K562 (cell line): ENCODE results near the gene MTARC2.
A peak's percentile ranks its signal among the peaks of the same experiment; 100 is the strongest.

Experiments used
- CEBPB ChIP-seq: fragments of 450-650 bp; IDR thresholded peaks from 2 replicates; pipeline ENCODE4 v1.6.1; 2016; ENCODE audit warnings: missing genetic modification characterization, missing compliant biosample characterization
- CREM ChIP-seq: IDR thresholded peaks from 2 replicates; pipeline ENCODE4 v1.6.1; 2014; ENCODE audit warnings: antibody characterized with exemption, low read depth
- HDAC2 ChIP-seq: fragments of 450-650 bp; IDR thresholded peaks from 2 replicates; pipeline ENCODE4 v1.6.1; 2016; ENCODE audit warnings: mild to moderate bottlenecking
- JUN ChIP-seq, 2 experiments: sonication (generic) in 1 of 2; formaldehyde crosslinking in 1 of 2; IDR thresholded peaks; 2 replicates each; pipeline versions ENCODE4 v1.6.1 to v1.8.0; 2012 to 2022; ENCODE audit warnings: borderline replicate concordance in 2 of 2, mild to moderate bottlenecking in 2 of 2, improper control_type of control experiment in 1 of 2, low read depth in 1 of 2, low read length in 1 of 2, missing genetic modification reagents in 1 of 2
- JUNB ChIP-seq: fragments of 450-650 bp; formaldehyde crosslinking; conservative IDR thresholded peaks from 2 replicates; pipeline ENCODE4 v1.4.0; 2020; ENCODE audit warnings: mild to moderate bottlenecking
- KLF1 ChIP-seq: fragments of 450-650 bp; IDR thresholded peaks from 2 replicates; pipeline ENCODE4 v1.6.1; 2016; ENCODE audit warnings: missing genetic modification characterization, missing compliant biosample characterization
- MED1 ChIP-seq: sonication (generic); formaldehyde crosslinking; IDR thresholded peaks from 2 replicates; pipeline ENCODE4 v1.8.1; 2023; ENCODE audit warnings: missing genetic modification reagents, borderline replicate concordance
- POLR2A ChIP-seq: fragments of 450-650 bp; conservative IDR thresholded peaks from 2 replicates; pipeline ENCODE4 v1.6.1; 2016
- RFX5 ChIP-seq: IDR thresholded peaks from 2 replicates; pipeline ENCODE4 v1.6.1; 2011; ENCODE audit warnings: low read depth, mild to moderate bottlenecking, improper control_type of control experiment, low read length
- TCF7L2 ChIP-seq: fragments of 150-350 bp; IDR thresholded peaks from 2 replicates; pipeline ENCODE4 v1.6.1; 2016; ENCODE audit warnings: low read depth, mild to moderate bottlenecking, low read length, moderate library complexity
- ZFP1 ChIP-seq: fragments of 450-650 bp; formaldehyde crosslinking; IDR thresholded peaks from 2 replicates; pipeline ENCODE4 v1.4.0; 2020; ENCODE audit warnings: mild to moderate bottlenecking, mixed read lengths
- TF ChIP-seq, protein P1 (sequence below): sonication (generic); formaldehyde crosslinking; IDR thresholded peaks from 2 replicates; pipeline ENCODE4 v1.8.0; 2022; ENCODE audit warnings: mild to moderate bottlenecking, low read depth, missing genetic modification reagents
- TF ChIP-seq, protein P2 (sequence below), 2 experiments: IDR thresholded peaks; 2 replicates each; pipeline ENCODE4 v1.6.1; 2011; ENCODE audit warnings: borderline replicate concordance in 1 of 2, control low read depth in 1 of 2, low read depth in 1 of 2, low read length in 1 of 2, mild to moderate bottlenecking in 1 of 2, mixed read lengths in 1 of 2, moderate library complexity in 1 of 2; ENCODE audit not compliant: insufficient read depth in 1 of 2, insufficient read length in 1 of 2, poor library complexity in 1 of 2, severe bottlenecking in 1 of 2; ENCODE audit errors: extremely low read depth in 1 of 2
- TF ChIP-seq, protein P3 (sequence below): sonication (generic); formaldehyde crosslinking; IDR thresholded peaks from 2 replicates; pipeline ENCODE4 v1.8.1; 2023; ENCODE audit warnings: mild to moderate bottlenecking, missing genetic modification reagents, moderate library complexity

DNA sequence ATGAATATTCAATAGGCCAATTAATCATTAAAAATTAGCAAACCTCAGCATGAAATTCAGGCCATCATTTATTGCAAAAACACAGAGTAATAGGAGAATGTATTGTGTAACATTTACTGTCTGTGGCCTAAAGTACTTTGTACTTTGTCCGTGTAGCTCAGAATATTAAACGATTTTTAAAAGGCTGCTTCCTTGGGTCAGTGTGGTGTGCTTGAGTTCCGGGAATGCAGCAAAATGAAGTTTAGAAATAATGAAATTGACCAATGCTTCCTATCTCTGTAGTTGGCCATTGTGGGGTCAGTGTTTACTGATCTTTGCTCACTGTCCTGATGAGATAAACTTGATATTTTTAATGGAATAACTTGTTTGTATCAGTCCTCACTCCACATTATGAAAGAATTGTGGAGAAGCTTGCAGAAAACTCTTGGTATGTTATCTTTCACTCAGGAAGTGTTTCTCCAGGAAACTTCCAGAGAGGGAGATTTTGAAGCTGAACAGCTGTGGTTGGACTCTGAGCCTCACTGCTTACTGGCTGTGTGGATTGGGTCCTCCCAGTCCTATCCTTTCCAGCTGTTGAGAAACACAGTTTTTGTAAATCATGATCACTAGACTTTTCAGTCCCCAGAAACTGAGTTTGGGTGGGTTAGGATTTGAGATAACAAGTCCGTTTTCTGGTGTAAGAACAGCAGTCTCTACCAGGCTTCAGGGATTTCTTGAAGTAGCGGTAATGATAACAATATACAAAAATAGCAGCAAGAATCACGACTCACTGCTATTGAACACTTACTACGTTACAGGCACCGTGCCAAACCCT, 19.4 kb downstream of the MTARC2 start:
- TF ChIP-seq CREM: no peak
- TF ChIP-seq ZFP1: no peak
- peak; percentile 51; the same call in 1 of the 2 replicates for TF ChIP-seq CEBPB
- TF ChIP-seq, protein P1, sequence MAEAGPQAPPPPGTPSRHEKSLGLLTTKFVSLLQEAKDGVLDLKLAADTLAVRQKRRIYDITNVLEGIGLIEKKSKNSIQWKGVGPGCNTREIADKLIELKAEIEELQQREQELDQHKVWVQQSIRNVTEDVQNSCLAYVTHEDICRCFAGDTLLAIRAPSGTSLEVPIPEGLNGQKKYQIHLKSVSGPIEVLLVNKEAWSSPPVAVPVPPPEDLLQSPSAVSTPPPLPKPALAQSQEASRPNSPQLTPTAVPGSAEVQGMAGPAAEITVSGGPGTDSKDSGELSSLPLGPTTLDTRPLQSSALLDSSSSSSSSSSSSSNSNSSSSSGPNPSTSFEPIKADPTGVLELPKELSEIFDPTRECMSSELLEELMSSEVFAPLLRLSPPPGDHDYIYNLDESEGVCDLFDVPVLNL: no peak
- TF ChIP-seq, protein P2, sequence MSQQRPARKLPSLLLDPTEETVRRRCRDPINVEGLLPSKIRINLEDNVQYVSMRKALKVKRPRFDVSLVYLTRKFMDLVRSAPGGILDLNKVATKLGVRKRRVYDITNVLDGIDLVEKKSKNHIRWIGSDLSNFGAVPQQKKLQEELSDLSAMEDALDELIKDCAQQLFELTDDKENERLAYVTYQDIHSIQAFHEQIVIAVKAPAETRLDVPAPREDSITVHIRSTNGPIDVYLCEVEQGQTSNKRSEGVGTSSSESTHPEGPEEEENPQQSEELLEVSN (IDR thresholded peaks at IDR 0.05; ENCODE audit: borderline replicate concordance in 1 of 2, extremely low read depth in 1 of 2, insufficient read depth in 1 of 2, insufficient read length in 1 of 2, low read depth in 1 of 2, low read length in 1 of 2, poor library complexity in 1 of 2, severe bottlenecking in 1 of 2): no peak
- no peak for TF ChIP-seq TCF7L2
- TF ChIP-seq RFX5: no peak
- no peak for TF ChIP-seq MED1 (CRISPR knock-in tag)
- no peak for TF ChIP-seq POLR2A
- TF ChIP-seq KLF1 (tag): no peak
- TF ChIP-seq, protein P3, sequence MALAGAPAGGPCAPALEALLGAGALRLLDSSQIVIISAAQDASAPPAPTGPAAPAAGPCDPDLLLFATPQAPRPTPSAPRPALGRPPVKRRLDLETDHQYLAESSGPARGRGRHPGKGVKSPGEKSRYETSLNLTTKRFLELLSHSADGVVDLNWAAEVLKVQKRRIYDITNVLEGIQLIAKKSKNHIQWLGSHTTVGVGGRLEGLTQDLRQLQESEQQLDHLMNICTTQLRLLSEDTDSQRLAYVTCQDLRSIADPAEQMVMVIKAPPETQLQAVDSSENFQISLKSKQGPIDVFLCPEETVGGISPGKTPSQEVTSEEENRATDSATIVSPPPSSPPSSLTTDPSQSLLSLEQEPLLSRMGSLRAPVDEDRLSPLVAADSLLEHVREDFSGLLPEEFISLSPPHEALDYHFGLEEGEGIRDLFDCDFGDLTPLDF (CRISPR knock-in tag): no peak
- TF ChIP-seq HDAC2: no peak
- no peak for TF ChIP-seq JUNB
- no peak for TF ChIP-seq JUN (IDR thresholded peaks at IDR 0.05; ENCODE audit: borderline replicate concordance, low read depth, low read length)
- no peak for TF ChIP-seq JUN (CRISPR knock-in tag; IDR thresholded peaks at IDR 0.05; ENCODE audit: borderline replicate concordance)
